GM21526 (cell line): ENCODE results near the gene CRYM.
"Not testable (repeated sequence)": the region's sequence is repeated elsewhere in the genome, so short reads cannot be mapped to it uniquely, and the experiment has no call there.

ENCODE experiments used
- ATAC-seq: cut with Tn5 transposase; IDR thresholded peaks from one replicate; pipeline ENCODE4 v1.9.1; 2021; ENCODE audit warnings: moderate library complexity; ENCODE audit not compliant: unreplicated experiment, low FRiP score

CRYM gene

GRCh38 chr16:21281698-21282389 is 3.8 kb upstream of the CRYM start:
- ATAC-seq: no peak

DNA sequence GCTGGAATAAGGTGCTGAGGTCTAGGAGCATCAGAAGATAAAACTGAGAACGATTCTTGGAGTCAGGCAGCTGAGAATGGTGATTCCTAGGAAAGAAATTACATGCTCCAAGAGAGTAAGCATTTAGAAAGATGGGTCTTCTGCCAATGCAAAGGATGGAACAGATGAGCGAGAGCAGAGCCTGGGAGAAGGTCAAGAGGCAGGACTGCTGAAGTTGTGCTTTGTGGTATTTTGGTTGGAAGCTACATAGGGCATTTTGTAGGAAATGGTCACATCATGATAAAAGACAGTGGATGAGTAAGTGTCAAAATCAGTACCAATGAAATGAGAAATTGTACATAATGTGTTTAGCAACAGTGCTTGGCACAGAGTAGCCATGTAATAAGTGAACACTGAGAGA is 1.4 kb upstream of the CRYM start:
- no peak for ATAC-seq

DNA sequence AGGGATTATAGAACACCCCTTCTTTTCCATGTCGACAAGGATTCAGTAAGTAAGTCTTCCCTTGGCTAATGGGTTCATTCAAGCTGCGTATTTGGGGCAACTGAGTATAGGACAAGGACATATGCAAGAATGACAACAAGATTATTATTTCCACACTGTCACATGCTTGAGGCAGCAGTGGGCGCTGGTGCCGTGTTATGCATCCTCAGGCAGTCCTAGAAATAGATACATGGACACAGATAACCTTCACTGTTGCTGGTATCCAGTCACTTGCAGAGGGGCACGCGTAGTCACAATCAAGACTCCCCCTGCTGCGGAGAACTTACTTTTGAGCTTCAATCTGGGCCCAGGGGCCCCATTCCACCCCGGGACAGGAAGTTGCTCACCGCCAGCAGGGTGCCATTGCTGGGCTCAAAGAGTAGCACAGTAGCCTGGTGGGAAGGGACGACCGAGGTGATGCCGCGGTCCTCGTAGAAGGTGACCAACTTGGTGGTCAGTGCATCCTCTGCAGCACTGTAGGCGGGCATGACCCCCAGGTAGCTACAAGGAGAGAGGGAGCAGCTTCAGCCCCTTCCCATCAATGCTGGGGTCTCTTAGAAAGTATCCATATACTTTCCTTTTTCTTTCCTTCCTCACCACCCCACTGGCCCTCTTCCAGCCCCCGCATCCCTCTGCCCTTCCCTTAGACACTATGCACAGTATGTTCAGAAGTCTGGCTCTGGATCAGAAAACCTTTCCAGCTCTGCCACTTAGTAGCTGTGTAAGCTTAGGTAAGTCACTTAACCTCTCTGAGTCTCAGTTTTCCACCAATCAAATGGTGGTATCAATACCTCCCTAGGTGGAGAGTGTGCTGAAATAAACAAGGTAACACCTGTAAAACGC is 804 bp downstream of the CRYM start:
- no peak for ATAC-seq

DNA sequence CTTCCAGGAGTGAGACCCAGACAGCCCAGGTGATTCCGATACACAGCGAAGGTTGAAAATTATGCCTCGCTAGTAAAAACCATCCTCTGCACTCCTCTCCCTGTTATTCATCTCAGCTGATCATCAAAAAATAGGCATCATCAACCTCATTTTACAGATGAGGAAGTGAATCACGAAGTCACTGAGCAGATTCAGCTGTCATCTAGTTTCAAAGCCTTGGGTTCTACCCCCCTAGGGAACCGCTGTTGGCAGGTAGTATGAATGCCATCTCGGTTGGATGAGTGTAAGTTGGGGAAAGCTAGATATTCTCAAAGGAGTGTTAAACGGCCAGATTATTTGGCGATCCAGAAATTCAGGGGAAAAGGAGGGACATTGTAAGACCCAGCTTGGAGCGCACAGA is 2.0 kb downstream of the CRYM start:
- no peak for ATAC-seq

DNA sequence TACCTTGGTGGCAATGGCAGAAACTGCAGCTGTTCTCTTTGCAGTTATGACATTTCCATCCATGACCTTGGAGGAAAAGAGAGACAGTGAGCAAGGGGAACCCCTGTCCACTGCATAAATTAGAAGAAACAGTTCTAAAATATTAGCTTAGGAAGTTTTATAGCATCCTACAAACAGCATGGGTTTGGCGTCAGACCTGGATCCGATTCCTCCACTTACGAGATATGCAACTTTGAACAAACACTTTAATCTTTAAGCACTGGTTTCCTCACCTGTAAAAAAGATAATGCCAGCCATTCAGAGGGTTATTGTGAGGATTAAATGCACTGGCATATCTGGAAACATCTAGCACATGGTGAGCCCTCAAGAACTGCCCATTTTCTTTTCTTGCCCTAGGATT is 2.6 kb downstream of the CRYM start:
- ATAC-seq: no peak

- no peak for ATAC-seq
These were observed 3.8 kb downstream of the CRYM start for GRCh38 chr16:21274172-21274726.

DNA sequence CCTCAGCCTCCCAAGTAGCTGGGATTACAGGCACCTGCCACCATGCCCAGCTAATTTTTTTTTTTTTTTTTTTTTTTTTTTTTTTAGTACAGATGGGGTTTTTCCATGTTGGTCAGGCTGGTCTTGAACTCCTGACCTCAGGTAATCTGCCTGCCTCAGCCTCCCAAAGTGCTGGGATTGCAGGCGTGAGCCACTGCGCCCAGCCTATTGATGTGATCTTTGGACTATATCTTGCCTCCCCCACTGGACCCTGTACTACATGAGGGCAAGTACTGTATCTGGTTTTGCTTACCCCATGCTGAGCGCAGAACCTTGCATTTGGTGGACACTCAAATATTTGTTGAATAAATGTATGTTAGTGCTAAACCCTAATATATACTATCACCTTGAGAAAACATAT is 5.3 kb downstream of the CRYM start:
- ATAC-seq: not testable (repeated sequence)

DNA sequence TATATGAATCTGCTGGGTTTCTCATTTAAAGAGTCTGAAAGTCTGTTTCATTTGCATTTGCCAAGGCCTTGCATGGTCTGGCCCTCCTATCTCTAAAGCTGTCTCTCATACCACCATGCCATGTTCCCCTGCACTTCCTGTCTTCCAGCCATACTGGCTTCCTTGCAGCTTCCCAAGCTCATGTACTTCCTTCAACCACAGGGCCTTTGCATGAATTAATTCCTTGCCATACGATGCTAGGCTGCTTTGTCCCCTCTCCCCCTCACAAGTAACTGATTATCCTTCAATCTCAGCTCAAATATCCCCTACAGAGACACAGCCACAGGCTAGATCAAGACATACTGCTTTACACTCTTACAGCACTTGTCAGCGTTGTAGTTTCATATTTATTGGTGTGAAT is 5.8 kb downstream of the CRYM start:
- ATAC-seq: no peak

GRCh38 chr16:21268236-21268635 is 9.9 kb downstream of the CRYM start:
- ATAC-seq: no peak

DNA sequence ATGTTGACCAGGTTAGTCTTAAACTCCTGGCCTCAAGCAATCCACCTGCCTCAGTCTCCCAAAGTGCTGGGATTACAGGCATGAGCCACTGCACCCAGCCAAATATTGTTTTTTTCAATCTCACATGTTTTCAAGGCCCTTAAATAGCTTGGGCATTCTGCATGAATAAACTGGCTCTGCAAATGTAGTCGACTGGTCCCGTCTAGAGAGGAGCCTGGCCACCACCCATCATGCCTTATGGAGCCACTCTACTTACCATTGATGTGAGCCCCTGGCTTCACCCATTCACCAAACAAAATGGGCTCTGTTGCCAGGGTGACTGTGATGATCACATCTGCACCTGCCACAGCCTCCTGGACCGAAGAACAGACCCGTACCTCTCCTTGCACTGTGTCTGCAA is 10.8 kb downstream of the CRYM start:
- no peak for ATAC-seq

GRCh38 chr16:21265104-21265837 is 12.8 kb downstream of the CRYM start:
- ATAC-seq: no peak

DNA sequence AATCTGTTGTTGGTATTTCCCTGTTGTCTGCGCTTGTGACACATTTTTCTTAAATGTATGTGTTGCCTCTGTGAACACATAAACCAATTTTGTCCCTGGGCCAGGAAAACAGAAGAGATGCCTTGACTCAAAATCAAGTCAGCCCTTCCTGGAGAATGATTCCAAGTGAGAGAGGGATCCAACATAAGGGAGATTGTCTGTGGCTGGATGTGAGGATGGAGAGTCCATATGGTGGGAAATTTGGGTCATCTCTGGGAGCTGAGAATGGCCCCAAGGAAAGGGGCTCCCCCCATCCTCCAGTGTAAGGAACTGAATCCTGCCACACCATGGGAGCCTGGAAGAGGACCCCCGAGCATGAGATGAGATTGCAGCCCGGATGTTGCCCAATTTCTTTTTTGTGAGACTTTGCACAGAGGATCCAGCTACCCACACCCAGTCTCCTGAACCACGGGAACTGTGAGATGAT is 13.5 kb downstream of the CRYM start:
- ATAC-seq: no peak

DNA sequence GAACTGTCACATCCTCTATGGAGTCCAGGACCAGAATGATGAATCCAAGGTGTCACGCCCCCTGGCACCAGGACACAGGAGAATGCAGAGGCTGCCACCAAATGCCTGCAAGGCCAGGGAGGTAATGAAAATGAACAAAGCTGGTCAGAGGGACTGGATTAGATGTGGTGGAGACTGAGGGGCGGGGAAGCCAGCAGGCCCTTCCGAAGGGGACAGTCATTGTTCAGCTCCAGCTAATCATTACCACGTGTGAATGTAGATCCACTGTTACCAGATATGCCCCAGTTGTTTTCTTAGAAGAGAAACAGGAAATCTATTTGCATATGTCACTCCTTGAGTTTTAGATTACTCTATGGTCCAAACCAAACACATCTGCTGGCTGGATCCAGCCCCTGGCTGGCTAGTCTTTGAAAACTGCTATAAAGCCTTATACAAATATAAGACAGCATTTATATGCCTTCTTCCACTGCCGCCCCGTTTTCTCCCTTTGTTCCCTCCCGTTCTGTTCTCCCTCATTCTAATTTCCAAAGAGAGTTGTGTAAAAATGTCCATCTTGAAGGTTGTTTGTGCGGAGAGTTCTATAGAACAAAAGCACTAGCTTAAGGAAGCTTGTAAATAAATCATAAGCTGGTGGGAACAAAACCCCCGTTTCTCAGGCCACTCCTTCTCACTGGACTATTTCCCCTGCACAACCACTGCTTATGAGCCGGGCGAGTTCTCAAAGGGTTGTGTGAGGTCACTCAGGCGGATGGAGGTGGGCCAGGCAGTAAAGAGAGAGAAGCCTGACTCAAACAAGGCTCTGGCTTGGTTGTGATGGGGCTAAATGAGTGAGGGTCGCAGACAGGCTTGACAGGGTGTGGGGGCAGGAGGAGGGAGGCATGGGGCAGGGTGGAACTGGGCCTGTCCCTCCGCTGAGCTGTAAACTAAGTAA is 14.2 kb downstream of the CRYM start:
- ATAC-seq: peak; percentile 69

GRCh38 chr16:21262779-21263639 is 15.1 kb downstream of the CRYM start:
- no peak for ATAC-seq

DNA sequence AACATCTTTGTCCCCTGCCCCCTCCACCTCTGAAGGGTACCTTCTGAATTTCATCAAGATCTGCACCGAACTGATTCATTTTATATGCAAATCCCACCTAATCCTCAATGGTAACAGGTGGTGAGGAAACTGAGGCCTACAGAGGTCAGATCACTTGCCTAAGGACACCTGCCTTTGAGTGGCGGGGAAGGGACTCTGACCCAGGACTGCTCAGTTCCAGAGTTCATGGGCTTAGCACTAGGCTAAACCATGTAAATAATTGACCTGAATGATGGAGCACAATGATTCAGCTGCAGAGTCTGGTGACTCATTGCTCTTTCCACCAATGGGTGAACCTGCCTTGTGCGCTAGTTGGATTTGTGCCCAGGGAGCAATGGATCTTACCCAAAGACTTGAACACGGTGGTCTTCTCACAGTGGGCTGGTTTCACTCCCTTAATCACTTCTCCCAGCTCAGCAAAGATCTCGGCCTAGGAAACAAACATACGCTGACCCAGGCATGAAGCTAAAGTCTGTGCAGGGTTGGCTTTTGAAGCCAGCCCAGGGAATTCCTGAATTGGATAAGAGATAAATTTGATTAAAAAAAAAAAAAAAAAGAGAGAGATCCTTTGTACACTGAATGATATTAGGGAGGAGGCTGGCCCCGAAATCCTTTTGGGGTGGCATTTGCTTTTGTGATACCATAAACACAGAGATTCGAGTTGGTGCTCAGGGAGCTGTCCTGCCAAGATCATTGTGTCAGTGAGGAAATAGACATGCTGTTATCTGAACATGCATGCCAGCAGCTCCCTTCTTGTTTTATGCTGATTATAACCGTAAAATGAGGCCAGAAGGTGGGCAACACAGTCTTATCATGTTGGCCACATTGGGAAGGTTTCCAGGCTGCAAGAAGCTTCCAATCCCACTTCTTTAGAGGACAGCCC is 17.0 kb downstream of the CRYM start:
- ATAC-seq: no peak

DNA sequence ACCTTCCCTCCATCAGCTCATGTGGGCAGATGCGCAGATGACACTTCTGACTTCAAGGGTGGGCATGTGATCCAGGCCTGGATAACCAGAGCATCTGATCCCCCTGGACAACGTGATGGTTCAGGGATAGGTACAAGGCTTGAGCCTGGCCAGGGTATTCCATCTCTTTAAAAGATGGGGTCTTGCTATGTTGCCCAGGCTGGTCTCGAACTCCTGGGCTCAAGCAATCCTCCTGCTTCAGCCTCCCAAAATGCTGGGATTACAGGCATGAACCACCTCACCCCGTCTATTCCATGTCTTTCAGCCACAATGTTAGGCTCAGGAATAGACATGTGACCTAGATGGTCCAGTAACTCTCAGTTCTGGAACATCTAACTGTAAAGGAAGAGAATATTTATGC is 20.8 kb downstream of the CRYM start:
- no peak for ATAC-seq

DNA sequence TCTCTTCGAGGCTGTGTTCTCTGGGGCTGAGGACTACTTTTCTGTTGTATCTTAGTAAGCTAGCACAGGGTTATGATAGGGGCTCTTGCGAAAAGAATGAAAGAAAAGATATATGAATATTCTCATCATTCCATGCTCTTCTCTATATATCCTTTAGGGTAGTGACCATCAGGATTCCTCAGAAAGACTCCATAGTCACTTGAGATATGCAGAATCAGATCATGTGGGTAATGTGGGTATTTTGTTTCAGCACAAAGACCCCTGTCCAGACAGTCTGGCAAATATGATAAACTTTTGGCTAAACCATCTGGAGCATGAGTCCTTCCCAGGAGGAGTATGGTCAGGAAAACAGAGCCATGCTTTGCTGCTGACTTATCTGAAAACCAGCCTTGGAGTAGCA is 21.5 kb downstream of the CRYM start:
- ATAC-seq: no peak

DNA sequence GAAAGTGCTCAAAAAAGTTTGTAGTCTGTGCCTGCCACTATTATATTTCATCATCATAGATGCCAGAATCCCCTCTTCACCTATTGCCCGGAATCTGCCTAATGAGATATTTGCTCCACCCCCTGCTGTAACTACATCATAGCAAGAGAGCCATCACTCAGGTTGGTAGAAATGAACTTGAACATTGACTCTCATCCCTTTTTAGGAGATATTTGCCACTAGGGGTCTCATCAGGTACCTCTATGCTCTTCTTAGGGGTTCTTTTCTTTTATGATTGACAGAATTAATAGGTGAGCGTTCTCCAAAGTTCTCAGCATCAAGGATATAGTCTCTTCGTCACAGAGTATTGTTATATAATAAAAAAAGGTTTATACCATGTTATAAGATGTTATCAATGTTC is 24.6 kb downstream of the CRYM start:
- no peak for ATAC-seq
